HG02981 (cell line): Measurements from ENCODE around the gene STK32B.
"Not testable (repeated sequence)": the region's sequence is repeated elsewhere in the genome, so short reads cannot be mapped to it uniquely, and the experiment has no call there.

Experiments
- ATAC-seq: cut with Tn5 transposase; IDR thresholded peaks from one replicate; pipeline ENCODE4 v1.9.1; 2021; ENCODE audit warnings: mild to moderate bottlenecking, moderate library complexity; ENCODE audit not compliant: unreplicated experiment

STK32B gene

DNA sequence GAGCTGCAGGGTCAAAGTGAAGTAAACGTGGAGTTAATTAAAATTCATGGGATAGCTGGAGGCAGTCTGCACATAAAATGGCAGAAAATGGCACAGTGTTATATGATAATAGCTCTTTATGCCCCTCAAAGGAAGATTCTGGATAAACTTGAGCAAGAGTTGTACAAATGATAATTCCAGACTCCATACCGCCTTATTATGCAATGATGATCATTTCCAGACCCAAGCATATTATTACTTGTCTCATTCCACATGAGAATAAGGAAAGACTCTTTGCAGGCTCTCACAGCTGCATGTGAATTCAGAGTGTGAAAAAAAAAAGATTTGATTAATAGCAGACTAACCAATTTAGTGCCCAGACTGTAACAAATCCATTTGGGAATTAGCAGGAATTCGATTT is 105.4 kb downstream of the STK32B start:
- no peak for ATAC-seq

DNA sequence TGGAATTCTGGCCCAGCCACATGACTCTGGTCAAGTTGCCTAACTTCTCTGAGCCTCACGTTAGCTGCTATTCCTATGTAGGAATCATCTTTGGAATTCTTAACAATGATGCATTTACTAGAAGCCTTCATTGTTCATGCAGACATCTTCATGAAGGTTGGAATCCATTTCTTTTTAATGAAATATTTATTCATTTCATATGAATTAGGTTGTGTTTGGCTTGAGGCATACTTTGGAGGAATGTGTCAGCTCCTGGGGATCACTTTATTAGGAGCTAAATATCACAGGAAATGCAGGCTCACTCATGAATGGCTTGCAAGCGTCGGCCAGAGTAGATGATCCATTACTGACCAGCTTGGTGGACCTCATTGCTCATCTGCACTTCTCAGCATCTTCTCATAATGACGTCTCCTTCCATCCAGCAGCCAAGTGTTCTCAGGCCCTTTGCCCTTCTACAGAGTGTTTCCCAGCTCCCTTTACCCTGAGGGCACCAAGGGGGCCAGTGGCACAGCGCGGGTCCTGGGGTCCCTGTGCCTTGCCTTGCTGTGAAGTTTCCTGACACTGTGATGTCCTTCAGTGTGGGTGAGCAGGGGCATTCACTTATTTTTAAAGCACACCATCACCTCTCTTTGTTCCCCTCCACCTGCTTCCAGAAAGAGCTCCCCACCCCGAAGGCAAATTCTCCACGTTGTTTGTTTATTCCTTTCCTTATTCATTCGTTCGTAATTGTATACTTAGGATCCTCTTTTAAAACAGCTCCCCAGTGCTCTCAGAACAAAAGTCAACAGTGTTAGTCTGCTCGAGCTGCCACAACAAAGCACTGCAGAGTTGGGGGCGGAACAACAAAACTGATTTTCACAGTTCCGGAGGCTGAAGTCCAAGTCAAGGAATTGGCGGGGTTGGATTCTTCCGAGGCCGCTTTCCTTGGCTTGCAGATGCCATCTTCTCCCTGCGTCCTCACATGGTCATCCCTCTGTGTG is 106.8 kb downstream of the STK32B start:
- no peak for ATAC-seq

DNA sequence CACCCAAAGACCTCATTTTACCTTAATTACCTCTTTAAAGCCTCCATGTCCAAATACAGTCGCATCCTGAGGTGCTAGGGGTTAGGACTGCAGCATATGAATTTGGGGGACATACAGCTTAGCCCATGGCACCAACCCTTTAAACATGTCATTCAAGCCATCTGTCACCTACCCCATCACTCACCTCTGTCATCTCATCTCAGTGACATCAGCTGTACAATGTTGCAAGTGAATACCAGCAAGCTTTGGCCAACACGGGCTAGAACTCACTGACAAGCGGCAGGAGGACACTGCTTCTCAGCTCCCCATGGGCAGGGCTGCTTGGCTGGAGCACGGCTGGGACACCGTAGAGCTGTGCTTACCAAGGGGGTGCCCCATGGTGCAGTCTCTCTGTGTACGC is 107.5 kb downstream of the STK32B start:
- ATAC-seq = no peak

DNA sequence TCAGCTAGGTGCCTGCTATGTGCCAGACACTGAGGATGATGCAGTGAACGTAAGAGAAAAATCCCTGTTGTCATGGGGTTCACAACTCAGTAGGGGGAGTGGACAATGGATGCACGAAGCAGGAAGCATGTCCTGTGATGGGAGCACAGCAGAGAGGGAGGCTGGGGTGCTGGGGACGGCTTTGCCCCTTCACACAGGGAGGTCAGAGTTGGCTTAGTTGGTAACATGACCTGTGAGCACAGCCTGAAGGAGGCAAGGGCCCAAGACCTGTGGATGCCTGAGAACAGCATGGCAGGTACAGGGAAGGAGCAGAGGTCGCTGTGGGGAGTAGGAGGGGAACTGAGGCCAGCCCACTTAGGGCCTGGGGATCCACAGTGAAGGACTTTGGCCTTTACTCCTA is 109.4 kb downstream of the STK32B start:
- ATAC-seq = no peak

DNA sequence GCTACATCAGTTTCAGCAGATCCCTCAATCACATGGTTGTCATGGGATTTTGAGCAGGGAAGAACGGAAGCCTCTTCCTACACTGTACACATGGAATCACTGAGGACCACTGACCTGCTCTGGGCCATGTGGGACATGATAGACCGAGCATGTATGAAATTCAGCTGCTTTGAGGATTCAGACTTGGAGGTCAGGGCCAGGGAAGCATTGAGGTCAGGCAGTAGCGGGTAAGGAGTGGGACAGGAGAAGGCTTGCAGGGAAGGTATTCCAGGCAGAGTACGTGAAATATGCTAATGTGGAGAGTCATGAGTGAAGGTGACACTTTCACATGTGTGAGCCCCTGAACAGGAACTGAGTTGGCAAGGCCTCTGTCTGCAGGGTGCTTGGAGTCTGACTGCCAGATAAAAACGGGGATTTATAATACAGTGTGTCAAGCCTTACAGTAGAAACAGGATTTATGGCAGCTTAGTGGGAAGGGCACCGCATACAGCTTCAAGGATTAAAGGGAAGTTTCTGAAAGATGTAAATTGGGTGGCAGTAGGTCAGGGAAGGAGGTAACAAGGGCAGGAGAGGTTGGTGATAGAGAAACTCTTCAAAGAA is 111.7 kb downstream of the STK32B start:
- no peak for ATAC-seq

DNA sequence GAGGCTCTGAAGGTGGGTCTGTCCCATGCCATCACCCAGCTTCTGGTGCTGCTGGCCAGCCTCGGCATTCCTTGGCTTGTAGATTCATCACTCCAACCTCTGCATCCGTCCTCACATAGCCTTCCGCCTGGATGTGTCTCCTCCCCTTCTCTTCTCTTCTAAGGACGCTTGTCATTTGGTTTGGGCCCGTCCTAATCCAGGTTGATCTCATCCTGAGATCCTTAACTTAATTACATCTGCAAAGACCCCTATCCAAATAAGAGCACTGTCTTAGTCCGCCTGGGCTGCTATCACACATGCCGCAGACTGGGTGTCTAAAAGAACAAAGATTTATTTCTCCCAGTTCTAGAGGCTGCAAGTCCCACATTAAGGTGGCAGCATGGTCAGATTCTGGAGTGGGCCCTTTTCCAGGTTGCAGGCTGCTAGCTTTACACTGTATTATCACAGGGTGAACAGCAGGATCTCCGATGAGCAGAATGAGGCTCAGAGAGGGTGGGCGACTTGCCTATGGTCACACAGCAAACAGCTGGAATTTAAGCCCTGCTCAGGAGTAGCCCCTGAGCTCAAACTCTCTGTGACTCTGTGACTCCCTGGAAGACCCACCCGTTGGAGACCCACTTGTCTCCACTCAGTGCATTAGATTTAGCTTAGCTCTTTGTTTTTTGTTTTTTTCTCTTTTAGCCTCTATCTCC is 113.1 kb downstream of the STK32B start:
- ATAC-seq = no peak

DNA sequence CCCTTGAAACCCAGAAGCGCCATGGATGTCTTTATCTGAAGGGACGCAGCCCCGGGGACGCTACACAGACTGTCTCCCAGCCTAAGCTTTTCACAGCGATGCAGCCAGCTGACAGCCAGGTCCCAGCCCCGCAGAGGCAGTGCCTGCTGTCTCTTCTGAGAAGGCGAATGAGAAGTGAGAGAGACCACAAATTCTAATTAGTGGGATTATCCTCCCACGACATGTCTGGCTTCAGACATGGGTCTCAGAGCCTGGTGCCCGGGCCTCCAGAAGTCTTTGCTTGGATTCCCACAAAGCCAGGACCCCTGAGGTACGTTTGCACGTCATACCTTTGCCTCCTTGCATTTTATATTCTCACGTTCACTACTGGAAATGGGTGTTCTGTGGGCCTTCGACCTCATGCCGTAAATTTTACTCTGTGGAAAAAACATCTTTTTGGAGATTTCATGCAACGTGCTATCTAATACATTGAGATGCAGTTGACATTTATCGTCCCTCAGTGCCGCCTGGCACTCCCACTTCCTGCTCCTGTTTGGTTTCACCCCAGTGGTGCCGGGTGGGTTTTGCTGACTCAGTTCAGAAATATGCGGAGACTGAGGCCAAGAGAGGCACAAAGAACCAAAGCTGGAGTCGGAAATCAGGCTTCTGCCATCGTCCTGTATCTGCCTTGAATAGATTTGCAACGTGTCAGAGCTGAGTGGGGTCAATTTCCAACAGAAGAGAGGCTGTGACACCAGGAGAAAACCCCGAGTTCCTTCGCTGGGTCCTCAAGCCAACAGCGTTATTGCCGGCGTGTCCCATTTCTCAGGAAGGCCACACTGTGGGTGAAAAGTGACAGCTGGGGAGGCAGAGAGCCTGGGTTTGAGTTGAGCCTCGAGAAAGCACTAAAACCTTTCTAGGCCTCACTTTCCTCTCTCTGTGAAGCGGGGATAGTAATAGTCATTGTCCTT is 114.4 kb downstream of the STK32B start:
- ATAC-seq = no peak

DNA sequence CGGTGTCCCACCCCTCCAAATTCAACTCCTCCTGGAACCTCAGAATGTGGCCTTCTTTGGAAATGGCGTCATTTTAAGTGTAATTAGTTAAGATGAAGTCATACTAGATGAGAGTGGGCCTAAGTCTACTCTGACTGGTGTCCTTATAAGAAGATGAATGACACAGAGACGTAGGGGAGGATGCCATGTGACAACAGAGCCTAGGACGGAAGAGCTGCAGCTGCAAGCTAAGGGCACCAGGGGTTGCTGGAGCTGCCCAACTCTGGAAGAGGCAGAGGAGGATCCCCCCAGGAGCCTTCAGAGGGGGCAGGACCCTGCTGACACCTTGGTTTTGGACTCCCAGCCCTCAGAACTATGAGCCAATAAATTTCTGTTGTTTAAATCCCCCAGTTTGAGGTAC is 115.1 kb downstream of the STK32B start:
- ATAC-seq = no peak

DNA sequence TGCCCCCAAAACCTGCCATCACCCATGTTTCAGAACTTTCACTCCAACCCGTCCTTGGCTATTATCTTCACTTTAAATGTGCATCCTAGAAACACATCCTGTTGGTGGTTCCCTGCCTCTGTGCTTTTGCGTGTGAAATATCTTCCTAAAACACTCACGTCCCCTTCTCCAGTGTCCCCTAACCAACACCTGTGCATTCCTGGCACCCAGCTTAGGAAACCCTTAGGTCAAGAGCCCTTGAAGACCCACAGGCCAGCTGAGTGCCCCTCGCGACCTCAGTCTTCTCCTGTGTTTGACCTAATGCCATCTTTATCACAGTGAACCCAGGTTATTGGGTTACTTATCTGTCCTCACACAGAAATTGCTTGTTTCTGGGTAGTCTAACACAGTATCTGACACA is 117.6 kb downstream of the STK32B start:
- ATAC-seq = no peak

DNA sequence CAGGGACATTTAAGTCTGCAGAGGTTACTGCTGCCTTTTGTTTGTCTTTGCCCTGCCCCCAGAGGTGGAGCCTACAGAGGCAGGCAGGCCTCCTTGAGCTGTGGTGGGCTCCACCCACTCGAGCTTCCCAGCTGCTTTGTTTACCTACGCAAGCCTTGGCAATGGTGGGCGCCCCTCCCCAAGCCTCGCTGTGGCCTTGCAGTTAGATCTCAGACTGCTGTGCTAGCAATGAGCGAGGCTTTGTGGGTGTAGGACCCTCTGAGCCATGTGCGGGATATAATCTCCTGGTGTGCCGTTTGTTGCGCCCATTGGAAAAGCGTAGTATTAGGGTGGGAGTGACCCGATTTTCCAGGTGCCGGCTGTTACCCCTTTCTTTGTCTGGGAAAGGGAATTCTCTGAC is 124.6 kb downstream of the STK32B start:
- ATAC-seq = not testable (repeated sequence)

DNA sequence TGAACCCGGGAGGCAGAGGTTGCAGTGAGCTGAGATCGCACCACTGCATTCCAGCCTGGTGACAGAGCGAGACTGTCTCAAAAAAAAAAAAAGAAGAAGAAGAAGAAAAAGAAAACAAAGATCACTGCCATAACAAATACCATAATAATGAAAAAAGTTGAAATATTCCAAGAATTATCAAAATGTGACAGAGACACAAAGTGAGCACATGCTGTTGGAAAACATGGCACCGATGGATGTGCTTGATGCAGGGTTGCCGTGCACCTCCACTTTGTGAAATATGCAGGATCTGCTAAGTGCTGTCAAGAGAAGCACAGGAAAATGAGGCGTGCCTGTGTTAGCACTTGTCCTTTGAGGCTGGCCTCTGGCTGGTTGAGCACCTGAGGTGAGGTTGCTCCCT is 133.3 kb downstream of the STK32B start:
- ATAC-seq = no peak

DNA sequence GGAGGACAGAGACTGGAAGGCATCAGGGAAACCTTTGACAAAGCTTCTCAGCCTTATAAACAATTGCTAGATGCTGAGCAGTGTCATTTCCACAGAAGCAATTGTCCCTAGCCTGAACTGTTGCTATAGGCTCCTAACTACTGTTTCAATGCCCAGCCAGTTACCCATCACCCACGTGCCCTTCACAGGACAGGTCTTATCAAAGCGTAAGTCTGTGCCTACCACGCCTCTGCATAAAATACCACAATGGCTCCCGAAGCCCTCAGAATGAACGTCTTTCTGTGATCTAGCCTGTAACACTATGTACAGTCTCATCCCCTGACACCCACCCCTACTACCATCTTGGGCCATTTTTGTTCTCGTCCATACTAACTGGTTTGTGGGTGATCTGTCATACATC is 134.3 kb downstream of the STK32B start:
- ATAC-seq = no peak

DNA sequence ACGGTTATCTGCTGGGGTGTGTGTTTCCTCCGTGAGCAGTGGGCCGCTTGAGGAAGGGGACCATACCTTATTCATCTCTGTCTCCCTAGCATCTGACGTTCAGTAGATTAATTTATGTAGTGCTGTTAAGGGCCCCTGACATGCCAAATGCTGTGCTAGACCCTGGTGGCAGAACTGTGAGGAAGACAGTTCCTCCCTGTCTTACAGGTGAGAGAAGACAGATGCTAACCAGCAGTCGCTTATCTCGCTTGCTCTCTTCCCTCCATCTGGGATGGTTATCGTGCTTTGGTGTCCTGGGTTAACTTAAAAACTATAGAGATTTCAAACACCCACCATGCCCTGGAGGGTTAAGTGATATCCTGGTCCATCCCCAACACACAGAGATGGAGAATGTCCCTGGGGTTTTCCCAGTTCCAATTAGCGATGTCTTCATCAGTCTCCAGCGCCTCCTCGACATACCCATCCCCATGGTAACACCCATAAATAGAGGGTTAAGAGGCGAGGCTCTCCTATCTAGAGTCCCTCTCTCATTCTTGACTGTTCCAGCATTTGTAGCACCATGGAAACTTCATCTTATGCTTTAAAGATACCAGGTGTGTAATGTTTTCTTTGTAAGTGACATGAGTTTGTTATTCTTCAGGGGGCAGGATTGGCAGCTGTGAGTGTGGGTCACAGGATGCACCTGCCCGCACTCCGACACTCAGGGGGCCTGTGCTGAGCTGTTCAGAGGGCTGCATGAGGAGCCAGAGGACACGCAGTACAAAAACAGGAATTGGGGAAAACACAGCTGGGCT is 135.2 kb downstream of the STK32B start:
- no peak for ATAC-seq

DNA sequence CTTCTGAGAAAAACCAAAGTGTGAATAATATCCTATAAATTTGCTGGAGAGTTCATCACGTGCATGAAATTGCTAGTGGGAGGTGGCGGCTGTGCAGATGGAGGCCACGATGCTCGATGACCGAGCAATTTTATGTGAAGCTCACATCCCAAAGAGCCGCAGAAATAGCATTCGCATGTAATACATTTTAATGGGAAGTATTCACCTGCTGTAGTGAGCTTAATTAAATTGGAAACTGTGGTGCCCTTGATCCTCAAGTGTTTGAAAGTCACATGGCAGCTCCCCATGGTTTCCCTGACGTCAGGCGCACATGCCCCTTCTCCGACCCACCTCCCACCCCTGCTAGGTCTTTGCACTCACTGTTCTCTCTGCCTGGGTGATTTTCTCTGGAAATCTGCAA is 136.8 kb downstream of the STK32B start:
- ATAC-seq = no peak

DNA sequence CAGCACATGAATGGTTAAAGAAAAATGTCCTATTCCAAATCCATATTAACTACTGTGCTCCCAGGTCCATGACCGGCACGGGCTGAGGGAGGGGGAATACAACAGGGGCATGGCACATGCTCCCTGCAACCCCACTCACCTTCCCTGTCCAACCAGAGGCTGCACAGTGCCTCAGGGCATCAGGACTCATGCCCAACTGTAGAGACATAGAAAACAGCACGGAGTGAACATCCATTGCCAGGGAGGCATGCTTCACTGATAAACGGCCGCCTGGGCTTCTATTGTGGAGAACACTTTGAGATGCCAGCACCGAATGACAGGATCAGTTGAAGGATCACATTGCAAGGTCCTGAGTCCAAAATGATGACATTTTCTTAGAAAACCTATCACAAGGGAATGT is 140.6 kb downstream of the STK32B start:
- ATAC-seq = no peak

DNA sequence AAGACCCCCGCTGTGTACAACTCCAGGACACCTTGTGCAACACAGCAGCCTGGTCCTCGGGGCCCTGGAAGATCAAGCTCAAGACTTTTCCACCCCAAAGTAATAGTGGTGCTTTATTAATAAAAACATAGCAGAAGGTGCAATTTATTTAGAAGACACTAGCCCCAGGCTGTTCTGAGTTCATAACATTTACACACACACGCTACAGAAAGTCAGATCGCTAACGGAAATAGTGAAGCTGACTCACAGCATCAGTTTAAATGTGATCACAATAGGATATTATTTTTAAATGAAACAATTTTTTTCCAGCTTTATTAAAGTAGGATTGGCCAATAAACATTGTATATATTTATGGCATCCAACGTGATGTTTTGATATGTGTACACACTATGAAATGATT is 141.0 kb downstream of the STK32B start:
- no peak for ATAC-seq

DNA sequence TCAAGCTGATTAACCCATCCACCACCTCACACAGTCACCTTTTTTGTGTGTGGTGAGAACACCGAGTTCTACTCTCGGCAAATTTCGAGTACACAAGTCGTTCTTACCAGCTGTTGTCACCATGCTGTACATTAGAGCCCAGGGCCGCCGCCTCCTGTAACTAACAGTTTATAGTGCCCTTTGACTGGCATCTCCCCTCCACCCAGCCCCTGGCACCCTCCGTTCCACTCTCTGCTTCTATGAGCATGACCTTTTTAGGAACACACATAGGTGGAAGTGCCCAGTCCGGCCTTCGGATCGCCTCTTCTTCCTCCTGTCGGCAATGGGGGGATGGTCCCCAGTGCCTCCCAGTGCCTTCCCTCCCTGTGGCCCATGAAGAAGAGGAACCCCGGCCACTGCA is 141.4 kb downstream of the STK32B start:
- ATAC-seq = no peak

DNA sequence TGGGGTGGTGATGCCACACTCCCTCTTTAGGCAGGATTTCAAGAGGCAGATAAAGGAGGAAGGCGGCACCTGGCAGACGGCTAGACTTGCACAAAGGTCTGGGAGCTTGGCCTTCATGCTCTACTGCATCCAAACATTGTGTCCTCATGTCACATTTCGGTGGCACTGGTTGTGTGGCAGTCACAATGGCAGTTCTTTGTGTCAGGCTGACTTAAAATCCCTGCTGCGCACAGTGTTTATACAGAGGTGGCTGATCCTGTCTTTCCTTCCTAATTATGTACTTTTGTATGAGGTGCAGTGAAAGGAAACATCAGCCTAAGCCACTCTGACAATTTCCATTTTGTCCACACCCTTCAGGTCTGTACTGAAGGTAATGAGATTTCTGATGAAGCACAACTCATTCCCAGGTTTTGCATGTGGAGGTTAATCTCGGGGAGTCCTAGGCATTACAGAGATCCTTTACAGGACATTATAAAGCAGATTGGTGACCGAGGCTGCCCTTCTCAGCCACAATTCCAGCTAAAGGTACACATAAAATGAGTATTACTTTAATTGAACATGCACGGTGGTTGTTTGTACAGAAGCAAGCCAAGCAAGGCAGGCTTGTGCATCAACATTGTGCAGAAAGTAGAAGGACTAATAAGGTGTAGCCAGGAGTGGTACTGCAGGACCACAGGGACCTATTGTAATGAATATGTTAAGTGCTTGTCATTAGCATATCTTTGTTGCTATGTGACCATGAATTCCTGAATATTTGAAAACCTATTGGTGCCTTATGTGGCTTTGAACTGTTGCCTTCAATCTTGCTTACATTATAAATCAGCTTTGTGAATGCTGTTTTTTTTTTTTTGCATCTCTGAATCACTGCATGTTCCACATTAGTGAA is 147.6 kb downstream of the STK32B start:
- ATAC-seq = no peak

DNA sequence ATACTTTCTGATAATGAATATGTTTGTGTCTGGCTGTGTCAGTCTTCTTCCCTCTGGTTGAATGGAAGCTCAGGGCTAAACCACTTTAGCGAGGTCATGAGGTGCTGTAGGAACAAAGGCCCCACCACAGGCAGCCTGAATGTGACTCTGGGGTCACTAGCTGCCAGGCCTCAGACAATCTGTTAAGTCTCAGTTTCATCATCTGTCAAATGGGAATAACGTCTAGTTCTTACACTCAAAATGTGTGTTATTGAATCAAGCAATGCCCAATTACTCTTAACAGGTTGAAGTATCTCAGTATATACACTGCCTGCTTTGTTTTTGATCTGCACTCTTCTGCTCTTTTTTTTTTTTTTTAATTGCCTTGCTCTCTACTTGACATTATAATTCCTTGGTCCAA is 148.6 kb downstream of the STK32B start:
- no peak for ATAC-seq
